Loucy (cell line): ENCODE data around the gene APPL1.

Experiments
- H2AFZ ChIP-seq: fragments of 200-600 bp; sonication (generic); 2 replicates; pipeline ENCODE4 v1.6.0; 2016; ENCODE audit warnings: antibody characterized with exemption, mild to moderate bottlenecking, low read length, moderate library complexity
- H3F3A ChIP-seq: fragments of 200-600 bp; 2 replicates; pipeline ENCODE4 v1.6.0; 2016; ENCODE audit warnings: antibody characterized with exemption, low read depth, mild to moderate bottlenecking
- H3K27me3 ChIP-seq: fragments of 200-600 bp; sonication (generic); 2 replicates; pipeline ENCODE4 v1.6.1; 2014; ENCODE audit warnings: low read length, mild to moderate bottlenecking; ENCODE audit not compliant: insufficient read depth, poor library complexity, severe bottlenecking
- H3K36me3 ChIP-seq: fragments of 200-600 bp; sonication (generic); 2 replicates; pipeline ENCODE4 v1.6.1; 2016; ENCODE audit warnings: low read length; ENCODE audit not compliant: insufficient read depth
- H3K4me1 ChIP-seq: fragments of 200-600 bp; sonication (generic); 2 replicates; pipeline ENCODE4 v1.5.1; 2014; ENCODE audit warnings: low read length, mild to moderate bottlenecking; ENCODE audit not compliant: insufficient read depth, poor library complexity, severe bottlenecking
- H3K4me2 ChIP-seq: fragments of 200-600 bp; sonication (generic); 2 replicates; pipeline ENCODE4 v1.6.0; 2014; ENCODE audit warnings: antibody characterized with exemption, low read length, low read depth, mild to moderate bottlenecking; ENCODE audit not compliant: poor library complexity, severe bottlenecking
- H3K4me3 ChIP-seq: fragments of 200-600 bp; sonication (generic); 2 replicates; pipeline ENCODE4 v1.5.1; 2014; ENCODE audit warnings: low read length, mild to moderate bottlenecking, mixed read lengths; ENCODE audit not compliant: poor library complexity, severe bottlenecking
- H3K79me2 ChIP-seq: fragments of 200-600 bp; sonication (generic); 2 replicates; pipeline ENCODE4 v1.6.1; 2014; ENCODE audit warnings: low read length; ENCODE audit not compliant: insufficient read depth
- H3K9ac ChIP-seq: fragments of 200-600 bp; sonication (generic); 2 replicates; pipeline ENCODE4 v1.6.0; 2014; ENCODE audit warnings: mild to moderate bottlenecking, low read depth, low read length, moderate library complexity; ENCODE audit not compliant: poor library complexity, severe bottlenecking
- H3K9me2 ChIP-seq: fragments of 200-600 bp; sonication (generic); replicated peaks from 2 replicates; pipeline ENCODE4 v1.6.1; 2016; ENCODE audit warnings: low read depth, low read length, mixed read lengths
- H3K9me3 ChIP-seq: fragments of 200-600 bp; sonication (generic); 2 replicates; pipeline ENCODE4 v1.6.1; 2014; ENCODE audit warnings: mild to moderate bottlenecking, antibody characterized with exemption, low read length, low read depth; ENCODE audit not compliant: insufficient read depth
- H4K20me1 ChIP-seq: fragments of 200-600 bp; sonication (generic); 2 replicates; pipeline ENCODE4 v1.6.0; 2014; ENCODE audit warnings: antibody characterized with exemption, low read length, mild to moderate bottlenecking; ENCODE audit not compliant: insufficient read depth, poor library complexity, severe bottlenecking
- CTCF ChIP-seq: fragments of 200-600 bp; sonication (generic); conservative IDR thresholded peaks from 2 replicates; pipeline ENCODE4 v1.5.1; 2014; ENCODE audit warnings: mild to moderate bottlenecking, antibody characterized with exemption, low read length
- EZH2phosphoT487 ChIP-seq: fragments of 200-600 bp; IDR thresholded peaks from 2 replicates; pipeline ENCODE4 v1.6.1; 2018; ENCODE audit warnings: antibody characterized with exemption, mild to moderate bottlenecking, moderate library complexity, borderline replicate concordance

Gene APPL1

GRCh38 chr3:57206423-57206822 is 21.1 kb upstream of the APPL1 start:
- H3F3A ChIP-seq, result no peaks in the 10 kb centered on the region
- peaks cover 1% of the 10 kb centered on the region for H3K4me1 ChIP-seq
- no peaks in the 10 kb centered on the region for H3K27me3 ChIP-seq
- no peaks in the 10 kb centered on the region for H3K79me2 ChIP-seq
- no peak for TF ChIP-seq CTCF
- TF ChIP-seq EZH2phosphoT487, result no peak
- no peak overlapping the region for H2AFZ ChIP-seq
- no peaks in the 10 kb centered on the region for H3K36me3 ChIP-seq
- H4K20me1 ChIP-seq, result no peaks in the 10 kb centered on the region
- H3K9me3 ChIP-seq, result no peaks in the 10 kb centered on the region
- no peak overlapping the region for H3K9ac ChIP-seq
- no peak overlapping the region for H3K4me3 ChIP-seq
- H3K9me2 ChIP-seq, result no peaks in the 10 kb centered on the region
- no peak overlapping the region for H3K4me2 ChIP-seq

- H3K9me3 ChIP-seq, result no peaks in the 10 kb centered on the region
- no peak overlapping the region for H3K4me2 ChIP-seq
- H3F3A ChIP-seq, result no peaks in the 10 kb centered on the region
- H3K4me3 ChIP-seq, result no peak overlapping the region
- H3K36me3 ChIP-seq, result no peaks in the 10 kb centered on the region
- no peaks in the 10 kb centered on the region for H3K79me2 ChIP-seq
- no peak overlapping the region for H2AFZ ChIP-seq
- H3K4me1 ChIP-seq, result peaks cover 29% of the 10 kb centered on the region
- H3K9ac ChIP-seq, result no peak overlapping the region
- no peaks in the 10 kb centered on the region for H3K9me2 ChIP-seq
- no peaks in the 10 kb centered on the region for H3K27me3 ChIP-seq
- no peaks in the 10 kb centered on the region for H4K20me1 ChIP-seq
- TF ChIP-seq CTCF (peak; percentile 51), EZH2phosphoT487 (no peak)
Observed at GRCh38 chr3:57221883-57222282, 5.6 kb upstream of the APPL1 start.

GRCh38 chr3:57224856-57225255 is 2.7 kb upstream of the APPL1 start:
- H3F3A ChIP-seq, result no peaks in the 10 kb centered on the region
- TF ChIP-seq CTCF, result no peak
- no peak for TF ChIP-seq EZH2phosphoT487
- H3K4me3 ChIP-seq, result peak overlapping the region; percentile 55
- peaks cover 23% of the 10 kb centered on the region for H3K79me2 ChIP-seq
- H3K4me1 ChIP-seq, result peaks cover 41% of the 10 kb centered on the region
- H3K36me3 ChIP-seq, result no peaks in the 10 kb centered on the region
- H2AFZ ChIP-seq, result peak overlapping the region; percentile 38
- H4K20me1 ChIP-seq, result peaks cover 12% of the 10 kb centered on the region
- H3K27me3 ChIP-seq, result no peaks in the 10 kb centered on the region
- no peaks in the 10 kb centered on the region for H3K9me2 ChIP-seq
- peak overlapping the region; percentile 71 for H3K4me2 ChIP-seq
- no peaks in the 10 kb centered on the region for H3K9me3 ChIP-seq
- peak overlapping the region; percentile 58 for H3K9ac ChIP-seq
